H1 (cell line): ENCODE data around the gene ST8SIA2. TPM values are rescaled to one million over a fixed set of nuclear protein-coding genes. Genes with fewer than 3 reads are reported as not detected.

Experiments used
- CTCF ChIA-PET: fragments of 300-600 bp; sonication (Branson Sonifier 250); formaldehyde crosslinking; loops from one replicate; lab custom pipeline; 2021; ENCODE audit not compliant: partially characterized antibody; lab: Charles Lee
- POLR2A ChIA-PET: fragments of 300-600 bp; sonication (Branson Sonifier 250); formaldehyde crosslinking; loops from one replicate; lab custom pipeline; 2021; ENCODE audit warnings: inconsistent platforms; ENCODE audit not compliant: partially characterized antibody; lab: Charles Lee
- DNase-seq, 2 experiments: peaks; one replicate each; pipeline versions ENCODE4 v3.0.0 to v3.0.0-alpha.2; 2010 to 2022; ENCODE audit warnings: low spot score in 2 of 2, low read depth in 1 of 2, mixed read lengths in 1 of 2
- FAIRE-seq: peaks from 2 replicates; lab custom pipeline; 2011; peaks lifted over from hg19 to GRCh38; lab: Jason Lieb, UNC
- H2AFZ ChIP-seq: 2 replicates; pipeline ENCODE4 v1.8.1; 2012; ENCODE audit warnings: low read length, inconsistent platforms
- H2AK5ac ChIP-seq: 2 replicates; pipeline ENCODE4 v1.6.1; 2013; ENCODE audit warnings: low read depth, low read length
- H2BK120ac ChIP-seq: replicated peaks from 2 replicates; pipeline ENCODE3; 2013; ENCODE audit warnings: low read depth, low read length, inconsistent platforms
- H2BK12ac ChIP-seq: 2 replicates; pipeline ENCODE4 v1.6.1; 2013; ENCODE audit warnings: low read depth, low read length
- H2BK15ac ChIP-seq: 2 replicates; pipeline ENCODE4 v1.6.1; 2013; ENCODE audit warnings: low read length
- H2BK20ac ChIP-seq: 2 replicates; pipeline ENCODE4 v1.6.1; 2013; ENCODE audit warnings: low read length
- H2BK5ac ChIP-seq: 2 replicates; pipeline ENCODE4 v1.6.1; 2013; ENCODE audit warnings: low read depth, low read length
- H3K14ac ChIP-seq: 2 replicates; pipeline ENCODE4 v1.6.1; 2013; ENCODE audit warnings: inconsistent platforms; ENCODE audit not compliant: insufficient read length
- H3K18ac ChIP-seq: 2 replicates; pipeline ENCODE4 v1.6.1; 2013; ENCODE audit warnings: low read length; ENCODE audit errors: extremely low read depth
- H3K23ac ChIP-seq: 2 replicates; pipeline ENCODE4 v1.6.1; 2013; ENCODE audit warnings: inconsistent platforms; ENCODE audit not compliant: insufficient read length
- H3K23me2 ChIP-seq: 2 replicates; pipeline ENCODE4 v1.6.1; 2013; ENCODE audit warnings: low read depth, low read length
- H3K27ac ChIP-seq: 2 replicates; pipeline ENCODE4 v1.6.1; 2011; ENCODE audit warnings: low read depth, low read length, inconsistent platforms
- H3K27me3 ChIP-seq, 4 experiments: replicated peaks in 1 of 4; 1 replicate in 1 of 4; 2 replicates in 3 of 4; pipeline versions ENCODE4 v1.6.1 to v1.8.1; 2011 to 2013; ENCODE audit warnings: low read length in 3 of 4, mild to moderate bottlenecking in 3 of 4, inconsistent platforms in 2 of 4, mixed read lengths in 2 of 4, moderate library complexity in 1 of 4; ENCODE audit not compliant: control insufficient read depth in 3 of 4, insufficient read depth in 3 of 4; ENCODE audit errors: extremely low read depth in 1 of 4
- H3K36me3 ChIP-seq, 4 experiments: 2 replicates each; pipeline versions ENCODE4 v1.6.1 to v1.8.1; 2011 to 2013; ENCODE audit warnings: mild to moderate bottlenecking in 4 of 4, low read length in 3 of 4, moderate library complexity in 2 of 4, control low read depth in 1 of 4, inconsistent platforms in 1 of 4; ENCODE audit not compliant: insufficient read depth in 4 of 4, control insufficient read depth in 2 of 4
- H3K4ac ChIP-seq: replicated peaks from 2 replicates; pipeline ENCODE3; 2013; ENCODE audit warnings: low read length, low read depth, mixed read lengths, inconsistent platforms; ENCODE audit not compliant: insufficient read length
- H3K4me1 ChIP-seq, 4 experiments: replicated peaks in 1 of 4; 1 replicate in 1 of 4; 2 replicates in 3 of 4; pipeline versions ENCODE4 v1.6.1 to v1.8.1; 2011 to 2013; ENCODE audit warnings: low read length in 3 of 4, inconsistent platforms in 2 of 4, mixed read lengths in 1 of 4; ENCODE audit not compliant: insufficient read depth in 4 of 4, control insufficient read depth in 3 of 4
- H3K4me2 ChIP-seq, 2 experiments: 2 replicates each; pipeline versions ENCODE4 v1.6.1 to v1.8.1; 2011 to 2013; ENCODE audit warnings: low read depth in 2 of 2, low read length in 2 of 2, control low read depth in 1 of 2, inconsistent platforms in 1 of 2, mild to moderate bottlenecking in 1 of 2; ENCODE audit not compliant: insufficient read depth in 1 of 2
- H3K4me3 ChIP-seq, 4 experiments: fragments of 200-600, 300-600 bp in 1 of 4; sonication (generic), shearing (Covaris generic), sonication (Bioruptor Twin) in 1 of 4; 2 replicates each; pipeline versions ENCODE4 v1.5.1 to v1.8.1; 2011 to 2016; ENCODE audit warnings: low read length in 4 of 4, low read depth in 3 of 4, control low read depth in 2 of 4, inconsistent platforms in 2 of 4, mild to moderate bottlenecking in 2 of 4, mixed read lengths in 1 of 4, moderate library complexity in 1 of 4; ENCODE audit not compliant: insufficient read depth in 2 of 4; ENCODE audit errors: extremely low read depth in 1 of 4
- H3K56ac ChIP-seq: replicated peaks from 2 replicates; pipeline ENCODE3; 2013; ENCODE audit warnings: low read depth, mild to moderate bottlenecking, mixed read lengths, low read length, inconsistent platforms; ENCODE audit not compliant: insufficient read length
- H3K79me1 ChIP-seq: 2 replicates; pipeline ENCODE4 v1.6.1; 2013; ENCODE audit warnings: low read depth, low read length, control low read depth
- H3K79me2 ChIP-seq, 2 experiments: 2 replicates each; pipeline versions ENCODE4 v1.6.1 to v1.8.1; 2012 to 2013; ENCODE audit warnings: low read length in 2 of 2, mild to moderate bottlenecking in 2 of 2, inconsistent platforms in 1 of 2; ENCODE audit not compliant: insufficient read depth in 2 of 2, control insufficient read depth in 1 of 2
- H3K9ac ChIP-seq, 4 experiments: replicated peaks in 1 of 4; 1 replicate in 1 of 4; 2 replicates in 3 of 4; pipeline versions ENCODE4 v1.6.1 to v1.8.1; 2011 to 2013; ENCODE audit warnings: low read depth in 3 of 4, low read length in 3 of 4, control low read depth in 2 of 4, mild to moderate bottlenecking in 2 of 4, moderate library complexity in 2 of 4, inconsistent platforms in 1 of 4; ENCODE audit errors: extremely low read depth in 1 of 4
- H3K9me3 ChIP-seq, 2 experiments: 2 replicates each; pipeline versions ENCODE4 v1.6.1 to v1.8.1; 2012 to 2013; ENCODE audit warnings: mild to moderate bottlenecking in 2 of 2, moderate library complexity in 2 of 2, control low read depth in 1 of 2, inconsistent platforms in 1 of 2, low read depth in 1 of 2, low read length in 1 of 2, mixed read lengths in 1 of 2; ENCODE audit not compliant: insufficient read depth in 2 of 2
- H4K20me1 ChIP-seq, 2 experiments: replicated peaks in 1 of 2; 2 replicates each; pipeline versions ENCODE3 to v1.8.1; 2011 to 2013; ENCODE audit warnings: inconsistent platforms in 2 of 2, low read length in 2 of 2, mild to moderate bottlenecking in 1 of 2; ENCODE audit not compliant: insufficient read depth in 2 of 2, control insufficient read depth in 1 of 2
- H4K5ac ChIP-seq: 2 replicates; pipeline ENCODE4 v1.6.1; 2013; ENCODE audit warnings: low read length, low read depth, mixed read lengths, inconsistent platforms; ENCODE audit not compliant: insufficient read length
- H4K8ac ChIP-seq: 2 replicates; pipeline ENCODE4 v1.8.0; 2013; ENCODE audit warnings: mild to moderate bottlenecking, moderate library complexity, low read length, inconsistent platforms; ENCODE audit not compliant: insufficient read depth; ENCODE audit errors: extremely low read depth
- H4K91ac ChIP-seq: replicated peaks from 2 replicates; pipeline ENCODE3; 2013; ENCODE audit warnings: low read length, mixed read lengths, inconsistent platforms; ENCODE audit not compliant: insufficient read length
- RNF2 ChIP-seq: fragments of 200-900, 300-1000 bp; sonication (generic); IDR thresholded peaks from 2 replicates; pipeline ENCODE4 v1.7.1; 2016; ENCODE audit warnings: borderline replicate concordance, low read depth, mild to moderate bottlenecking, antibody characterized with exemption, low read length; ENCODE audit not compliant: poor library complexity, severe bottlenecking; ENCODE audit errors: missing control alignments
- SAP30 ChIP-seq: fragments of 300-600 bp; sonication (generic); IDR thresholded peaks from 2 replicates; pipeline ENCODE4 v1.7.1; 2012; ENCODE audit warnings: low read length, moderate library complexity, mild to moderate bottlenecking, inconsistent platforms; ENCODE audit not compliant: insufficient read depth, insufficient replicate concordance
- WGBS, 2 experiments: shearing (Covaris generic) in 1 of 2; methylation state at CpG; one replicate each; pipeline versions ENCODE4 v1.1.6 to v1.1.7; 2013 to 2015; ENCODE audit warnings: low lambda C conversion rate in 2 of 2, mixed read lengths in 2 of 2, inconsistent platforms in 1 of 2, low coverage in 1 of 2, missing lambda C conversion rate in 1 of 2; ENCODE audit not compliant: insufficient replicate concordance in 2 of 2, insufficient coverage in 1 of 2, insufficient read length in 1 of 2; ENCODE audit errors: extremely low coverage in 1 of 2, missing lambda C conversion rate in 1 of 2; 5-methylcytosine and 5-hydroxymethylcytosine counted together
- polyA plus RNA-seq, 7 experiments: library from polyadenylated mRNA; depleted of rRNA in 3 of 7; stranded (reverse) in 5 of 7; unstranded in 2 of 7; fragments of >200 nt in 5 of 7; fragments of 200-250 nt in 2 of 7; gene quantifications; 1 replicate in 5 of 7; 2 replicates in 1 of 7; 4 replicates in 1 of 7; pipeline versions ENCODE4 v1.2.1 to v1.2.3, GENCODE V29; 2011 to 2013; ENCODE audit warnings: missing spikeins in 2 of 7, mixed read lengths in 2 of 7
- total RNA-seq: library from RNA; stranded (reverse); fragmentation: NEBNext Ultra II Directional; extraction: Animal tissue kit (Norgen Biotek cat#: 25700); gene quantifications from 2 replicates; pipeline ENCODE4 v1.2.1, GENCODE V29; 2021

Gene ST8SIA2
- total and polyA plus RNA-seq, 2 of the 8 experiments (the other 6 are each of a cell fraction or from before 2014, with no cell fraction given): 3.0 to 4.5 TPM

GRCh38 chr15:92454555-92455105, 60.9 kb downstream of the ST8SIA2 start:
- ChIA-PET CTCF (interaction anchor here (1.4 kb wide), 1 partner anchor 27 kb away, joined by 4 read pairs; no protein-coding TSS in a partner anchor), POLR2A (no interaction called here)
- no peak overlapping the region for H3K23ac ChIP-seq
- H3K27ac ChIP-seq: no peak overlapping the region
- H2BK12ac ChIP-seq: no peak overlapping the region
- H3K4me3 ChIP-seq: no peak overlapping the region
- no peak overlapping the region for H3K14ac ChIP-seq
- no peak overlapping the region for H2BK120ac ChIP-seq
- H3K23me2 ChIP-seq: no peaks in the 10 kb centered on the region
- DNase-seq: no peak
- H2BK5ac ChIP-seq: no peak overlapping the region
- no peak overlapping the region for H2AK5ac ChIP-seq
- H2AFZ ChIP-seq: no peak overlapping the region
- H3K4me1 ChIP-seq: no peaks in the 10 kb centered on the region
- no peak overlapping the region for H2BK15ac ChIP-seq
- no peaks in the 10 kb centered on the region for H3K9me3 ChIP-seq
- no peak overlapping the region for H3K18ac ChIP-seq
- FAIRE-seq: no peak
- WGBS, 2 experiments: 91% methylated on average over 7 of the region's 7 CpGs; no CpG with 5 or more reads in 1 of the 2 experiments
- no peaks in the 10 kb centered on the region for H3K79me2 ChIP-seq
- no peak overlapping the region for H3K4me2 ChIP-seq
- no peak overlapping the region; a peak in 1 of 7 replicates for H3K9ac ChIP-seq
- no peak overlapping the region for H3K56ac ChIP-seq
- H4K8ac ChIP-seq: no peak overlapping the region
- H4K20me1 ChIP-seq: peaks cover 0 to 2% of the 10 kb centered on the region in 2 experiments
- H4K91ac ChIP-seq: no peak overlapping the region
- no peak overlapping the region for H2BK20ac ChIP-seq
- H3K27me3 ChIP-seq: no peaks in the 10 kb centered on the region
- no peak overlapping the region for H3K4ac ChIP-seq
- no peaks in the 10 kb centered on the region; a peak in 1 of 8 replicates for H3K36me3 ChIP-seq
- H4K5ac ChIP-seq: no peak overlapping the region
- no peaks in the 10 kb centered on the region for H3K79me1 ChIP-seq
- TF ChIP-seq RNF2 (no peak), SAP30 (no peak)
